Measurements from ENCODE around the gene EEA1.

- TF ChIP-seq POLR2A (IDR thresholded peaks at IDR 0.05) (no peak), CTCF (IDR thresholded peaks at IDR 0.05 in 4 of 5, conservative IDR thresholded peaks at IDR 0.05 in 1 of 5) (no peak)
Observed at GRCh38 chr12:92739113-92739512, 190.0 kb downstream of the EEA1 start.

Measured in gastrocnemius medialis (tissue), 4 donors.